22Rv1 (cell line): ENCODE data around the gene FBXL7.

Experiments
- ZFX ChIP-seq: fragments of 450-650 bp; IDR thresholded peaks from 2 replicates; pipeline ENCODE4 v1.6.1; 2017; ENCODE audit warnings: antibody characterized with exemption, borderline replicate concordance
- TF ChIP-seq, protein P1 (sequence below): fragments of 450-650 bp; IDR thresholded peaks from 2 replicates; pipeline ENCODE4 v1.5.1; 2017; ENCODE audit warnings: mild to moderate bottlenecking

DNA sequence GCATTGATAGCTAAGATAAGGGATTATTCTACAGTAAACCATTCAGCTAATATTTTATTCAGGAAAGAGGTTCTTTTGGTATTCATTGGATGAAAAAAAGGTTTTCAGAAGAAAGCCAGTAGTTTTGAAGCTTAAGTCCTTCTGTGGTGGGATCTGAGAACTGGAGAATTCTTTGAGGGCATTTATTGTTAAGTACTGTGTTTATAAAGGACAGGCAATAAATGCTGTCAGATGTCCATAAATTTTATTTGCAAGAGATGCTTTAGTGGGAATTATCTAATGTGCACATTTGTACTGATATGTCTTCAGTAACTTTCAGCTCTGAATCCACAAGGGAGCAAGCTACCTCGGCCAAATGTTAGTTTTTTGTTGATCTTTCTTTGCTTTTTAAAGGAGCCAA, 358.3 kb downstream of the FBXL7 start:
- TF ChIP-seq, protein P1, sequence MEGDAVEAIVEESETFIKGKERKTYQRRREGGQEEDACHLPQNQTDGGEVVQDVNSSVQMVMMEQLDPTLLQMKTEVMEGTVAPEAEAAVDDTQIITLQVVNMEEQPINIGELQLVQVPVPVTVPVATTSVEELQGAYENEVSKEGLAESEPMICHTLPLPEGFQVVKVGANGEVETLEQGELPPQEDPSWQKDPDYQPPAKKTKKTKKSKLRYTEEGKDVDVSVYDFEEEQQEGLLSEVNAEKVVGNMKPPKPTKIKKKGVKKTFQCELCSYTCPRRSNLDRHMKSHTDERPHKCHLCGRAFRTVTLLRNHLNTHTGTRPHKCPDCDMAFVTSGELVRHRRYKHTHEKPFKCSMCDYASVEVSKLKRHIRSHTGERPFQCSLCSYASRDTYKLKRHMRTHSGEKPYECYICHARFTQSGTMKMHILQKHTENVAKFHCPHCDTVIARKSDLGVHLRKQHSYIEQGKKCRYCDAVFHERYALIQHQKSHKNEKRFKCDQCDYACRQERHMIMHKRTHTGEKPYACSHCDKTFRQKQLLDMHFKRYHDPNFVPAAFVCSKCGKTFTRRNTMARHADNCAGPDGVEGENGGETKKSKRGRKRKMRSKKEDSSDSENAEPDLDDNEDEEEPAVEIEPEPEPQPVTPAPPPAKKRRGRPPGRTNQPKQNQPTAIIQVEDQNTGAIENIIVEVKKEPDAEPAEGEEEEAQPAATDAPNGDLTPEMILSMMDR: no peak
- no peak for TF ChIP-seq ZFX
